HG02943 (cell line): ENCODE data around the gene PNKP.

Experiments
- ATAC-seq: cut with Tn5 transposase; IDR thresholded peaks from one replicate; pipeline ENCODE4 v1.9.1; 2021; ENCODE audit warnings: mild to moderate bottlenecking, low read depth, moderate library complexity; ENCODE audit not compliant: unreplicated experiment

The PNKP gene

GRCh38 chr19:49890349-49891311 lies 23.3 kb upstream of the PNKP start:
- ATAC-seq: no peak

- no peak for ATAC-seq
These were observed 22.4 kb upstream of the PNKP start for GRCh38 chr19:49889687-49890348.

GRCh38 chr19:49889038-49889686 lies 21.8 kb upstream of the PNKP start:
- ATAC-seq: no peak

GRCh38 chr19:49888510-49888824 lies 21.1 kb upstream of the PNKP start:
- no peak for ATAC-seq

GRCh38 chr19:49887665-49888509 lies 20.5 kb upstream of the PNKP start:
- ATAC-seq: no peak

- no peak for ATAC-seq
These were observed 19.8 kb upstream of the PNKP start for GRCh38 chr19:49887037-49887664.

GRCh38 chr19:49884760-49885159 lies 17.4 kb upstream of the PNKP start:
- ATAC-seq: no peak

GRCh38 chr19:49884109-49884508 lies 16.7 kb upstream of the PNKP start:
- no peak for ATAC-seq

GRCh38 chr19:49883094-49883493 lies 15.7 kb upstream of the PNKP start:
- ATAC-seq: no peak

- ATAC-seq: no peak
These were observed 15.3 kb upstream of the PNKP start for GRCh38 chr19:49882643-49883042.

GRCh38 chr19:49881672-49882394 lies 14.5 kb upstream of the PNKP start:
- ATAC-seq: no peak

GRCh38 chr19:49881186-49881585 lies 13.8 kb upstream of the PNKP start:
- ATAC-seq: no peak

- ATAC-seq: no peak
These were observed 12.9 kb upstream of the PNKP start for GRCh38 chr19:49880162-49880869.

GRCh38 chr19:49879243-49879963 lies 12.0 kb upstream of the PNKP start:
- no peak for ATAC-seq

- no peak for ATAC-seq
These were observed 11.3 kb upstream of the PNKP start for GRCh38 chr19:49878744-49879070.

GRCh38 chr19:49877879-49878743 lies 10.7 kb upstream of the PNKP start:
- ATAC-seq: peak; percentile 45
